Stimulated activated CD4-positive, alpha-beta T cell treated with anti-CD3 and anti-CD28 coated beads, TNF-alpha, amount 100 ng/mL, for 1 hour (primary cell): Measurements from ENCODE around the gene SERGEF.

Source experiments
- DNase-seq, 3 donors: peaks; one replicate each; pipeline ENCODE4 v3.0.0-alpha.2; 2020; ENCODE audit warnings: low read depth in 3 of 3, low spot score in 1 of 3

Gene SERGEF

DNA sequence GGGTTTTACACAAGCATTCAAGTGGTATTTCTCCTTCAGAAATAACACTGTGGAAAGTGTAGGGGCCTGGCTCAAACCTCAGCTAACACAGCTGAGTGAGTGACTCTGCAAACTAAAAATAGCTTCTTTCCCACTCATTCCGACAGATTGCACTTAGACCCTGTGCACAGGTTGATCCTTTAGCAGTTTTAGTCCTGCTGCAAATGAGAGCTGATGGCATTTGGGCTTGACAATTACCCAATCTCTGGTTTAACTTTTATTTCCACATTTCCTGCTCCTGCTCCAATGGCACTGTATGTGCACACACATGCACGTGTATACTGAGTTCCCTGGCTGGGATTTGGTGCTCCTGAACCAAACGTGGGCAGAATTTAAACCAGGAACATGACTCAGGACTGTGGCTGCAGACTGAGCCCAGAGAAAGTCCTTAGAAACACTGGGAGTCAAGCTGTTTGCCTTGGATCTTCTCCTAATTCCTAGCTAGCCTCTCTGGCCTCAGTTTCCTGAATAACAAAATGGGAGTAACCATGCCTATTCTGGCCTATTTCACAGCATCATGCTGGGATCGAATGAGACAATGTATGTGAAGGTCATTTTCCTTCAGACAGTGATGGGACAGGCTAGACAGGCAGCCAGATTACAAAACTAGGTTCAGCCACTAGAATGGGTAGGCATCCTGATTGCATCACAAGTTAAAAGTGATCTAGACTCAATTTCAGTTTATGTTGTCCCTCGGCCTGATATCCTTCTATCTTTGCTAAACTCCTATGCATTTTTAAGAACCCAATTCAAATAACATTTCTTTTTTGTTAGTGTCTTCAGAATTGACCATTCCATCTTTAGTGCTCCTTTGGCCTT is 58.2 kb downstream of the SERGEF start:
- DNase-seq: no peak

DNA sequence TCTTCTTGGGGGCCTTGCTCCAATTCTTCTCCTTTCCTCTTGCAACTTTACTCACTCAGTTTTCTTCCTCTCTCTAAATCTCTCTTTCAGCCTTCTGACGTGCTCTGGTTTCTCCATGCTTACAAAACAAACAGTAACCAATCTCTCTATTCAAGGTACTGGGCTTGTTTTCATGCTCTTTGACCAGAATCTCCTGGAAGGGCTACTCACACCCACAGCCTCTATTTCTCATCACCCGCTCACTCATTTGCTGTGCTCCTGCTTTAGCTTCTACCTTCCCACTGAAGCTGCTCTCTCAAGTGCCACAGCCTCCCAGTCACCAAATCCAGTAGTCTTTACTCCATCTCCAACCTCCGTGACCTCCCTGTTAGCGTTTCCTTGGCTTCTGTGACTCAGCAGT is 60.4 kb downstream of the SERGEF start:
- no peak for DNase-seq

DNA sequence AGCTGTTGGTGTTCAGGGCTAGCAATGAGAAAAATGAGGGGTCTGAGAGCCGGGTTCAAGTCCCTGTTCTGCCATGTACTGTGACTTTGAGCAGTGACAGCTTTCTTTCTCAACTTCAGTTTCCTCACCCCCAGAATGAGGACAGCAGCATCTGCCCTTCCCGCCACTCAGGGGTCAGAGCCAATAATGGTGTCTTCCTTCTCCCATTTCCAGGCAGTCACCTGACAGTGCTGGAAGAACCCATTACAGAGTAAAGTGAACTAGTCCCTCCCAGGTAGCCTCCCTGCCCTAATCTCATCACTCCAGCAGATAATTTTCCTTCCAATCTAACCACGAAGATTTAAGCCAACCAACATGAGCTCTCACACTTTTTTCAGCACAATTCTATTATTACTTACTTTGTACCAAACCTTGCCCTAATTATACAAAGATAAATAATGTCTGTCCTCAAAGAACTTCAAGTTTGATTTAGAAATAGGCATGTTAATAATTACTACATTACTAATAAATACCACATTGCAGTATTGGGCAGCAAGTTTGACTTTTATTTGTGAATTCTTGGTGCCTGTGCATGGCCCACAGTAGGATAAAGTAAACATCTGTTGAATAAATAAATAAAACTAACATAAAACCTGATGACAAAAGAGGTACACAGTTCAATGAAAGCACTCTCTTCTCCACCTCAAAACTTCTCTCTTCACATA is 61.0 kb downstream of the SERGEF start:
- no peak for DNase-seq

DNA sequence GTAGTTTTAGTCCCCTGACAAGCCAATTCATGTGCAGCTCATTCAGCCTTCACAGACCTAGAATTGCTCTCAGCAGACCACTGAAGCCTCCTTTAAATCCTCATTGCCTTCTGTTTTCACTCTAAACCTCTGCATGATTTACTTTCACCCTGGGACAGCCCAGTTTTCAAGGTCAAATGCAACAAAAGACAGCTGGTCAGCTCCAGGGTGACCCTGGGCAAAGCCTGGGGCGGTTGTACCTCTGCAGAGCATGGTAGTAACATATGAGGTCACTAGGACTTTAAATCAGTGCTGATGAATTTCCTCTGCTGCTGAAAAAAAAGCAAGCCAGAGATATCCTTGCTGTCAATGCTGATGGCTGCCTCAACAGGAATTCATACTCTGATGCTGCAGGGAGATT is 62.2 kb downstream of the SERGEF start:
- no peak for DNase-seq

DNA sequence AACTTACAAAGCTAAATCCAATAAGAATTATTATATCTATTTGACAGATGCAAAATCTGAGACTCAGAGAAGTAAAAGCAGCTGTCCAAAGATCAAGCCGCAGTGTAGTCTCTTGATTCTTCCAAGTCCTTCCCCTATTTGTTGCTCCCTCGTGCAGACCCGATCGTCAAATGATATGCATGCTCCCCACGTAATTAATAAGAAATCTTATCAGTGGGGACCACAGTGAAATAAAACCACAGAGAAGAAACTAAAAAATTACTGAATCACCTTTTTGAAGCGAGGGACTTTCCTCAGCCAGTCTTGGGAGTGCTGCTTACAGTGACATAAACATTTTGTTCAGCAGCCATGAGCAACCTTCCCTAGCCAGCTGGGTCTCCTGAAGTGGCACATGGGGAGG is 64.6 kb downstream of the SERGEF start:
- DNase-seq: no peak

DNA sequence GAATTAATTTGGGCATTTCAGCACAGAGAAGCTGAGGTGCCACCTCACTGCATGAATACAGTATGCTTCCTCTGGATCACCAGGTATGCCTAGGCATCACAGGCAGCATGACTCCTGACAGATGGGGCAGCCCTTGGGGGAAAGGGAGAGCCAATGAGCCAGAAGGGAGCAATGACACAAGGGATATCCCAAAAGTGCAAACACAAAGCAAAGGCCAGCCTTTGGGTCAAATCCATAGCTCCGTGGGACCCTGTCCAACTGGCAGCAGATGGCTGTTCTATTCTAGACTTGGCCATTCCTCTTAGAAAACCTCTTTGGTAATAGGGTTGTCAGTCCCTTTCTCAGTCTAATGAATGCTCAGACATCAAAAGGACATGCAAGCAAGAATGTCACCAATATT is 73.3 kb downstream of the SERGEF start:
- no peak for DNase-seq

DNA sequence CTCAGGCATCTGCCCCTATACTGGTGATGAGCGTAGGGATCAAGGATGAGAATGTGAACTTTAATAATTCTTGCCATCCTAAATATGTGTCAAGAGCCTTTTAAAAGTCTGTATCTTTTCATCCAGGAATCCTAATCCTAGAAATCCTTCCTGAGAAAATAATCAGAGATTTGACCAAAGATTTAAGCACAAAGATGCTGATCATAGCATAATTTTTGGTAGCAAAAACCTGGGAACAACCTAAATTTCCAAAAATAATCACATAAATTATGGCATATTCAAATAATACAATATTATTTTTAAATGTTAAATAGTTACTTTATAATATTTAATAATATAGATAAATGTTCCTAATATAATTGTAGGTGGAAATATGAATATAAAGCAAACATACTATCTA is 76.1 kb downstream of the SERGEF start:
- no peak for DNase-seq

DNA sequence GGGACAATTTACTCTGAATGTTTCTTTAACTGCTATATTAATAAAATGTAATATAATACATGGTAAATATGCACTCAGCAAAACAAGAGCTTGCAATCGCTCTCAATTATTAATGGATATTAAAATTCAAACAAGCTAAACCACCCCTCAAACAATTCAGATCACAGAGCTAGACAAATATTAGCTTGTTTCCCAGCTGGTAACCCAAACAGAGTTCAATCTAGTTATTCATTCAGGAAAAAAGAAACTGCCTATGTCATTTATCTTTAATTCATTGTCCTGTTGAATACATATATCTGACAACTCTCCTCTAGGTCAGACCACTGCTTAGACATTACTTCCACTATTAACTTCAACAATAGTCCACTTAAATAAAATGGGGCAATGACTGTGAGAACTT is 78.7 kb downstream of the SERGEF start:
- no peak for DNase-seq

DNA sequence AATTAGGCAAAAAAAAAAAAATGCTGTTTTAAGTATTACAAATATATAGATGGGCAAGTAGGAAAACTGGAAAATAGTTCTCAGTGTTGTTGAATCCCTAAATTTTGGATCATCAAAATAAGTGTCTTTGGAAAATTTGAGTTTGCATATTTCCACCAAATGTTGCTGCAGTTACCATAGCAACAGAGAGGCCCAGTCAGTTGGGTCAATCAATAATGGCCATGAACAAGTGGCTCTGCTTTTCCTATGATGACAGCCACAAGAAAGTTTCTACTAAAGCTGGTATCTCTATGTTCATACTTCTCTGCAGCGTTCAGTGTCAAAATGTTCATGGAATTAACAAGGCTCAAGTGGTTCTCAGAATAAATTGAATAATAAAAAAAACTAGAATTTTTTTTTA is 79.1 kb downstream of the SERGEF start:
- DNase-seq: no peak

DNA sequence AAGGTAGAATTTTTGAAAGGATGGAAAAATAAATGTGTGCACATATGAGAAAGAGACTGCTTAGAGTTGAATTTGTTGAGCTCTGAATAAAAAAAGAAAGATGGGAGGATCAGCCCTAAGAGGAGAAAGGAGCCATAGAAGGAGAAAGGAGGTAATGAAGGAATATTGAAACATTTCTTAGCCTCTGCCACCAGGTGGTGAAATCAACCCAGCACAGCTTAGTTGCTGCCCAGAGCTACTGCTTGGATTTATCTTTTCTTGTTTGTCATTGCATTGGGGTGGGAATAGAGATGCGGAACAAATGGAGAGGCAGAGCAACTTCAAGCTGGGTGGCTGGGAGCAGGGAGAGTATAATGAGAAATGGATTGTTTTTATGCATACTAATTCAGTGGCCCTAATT is 80.4 kb downstream of the SERGEF start:
- no peak for DNase-seq

DNA sequence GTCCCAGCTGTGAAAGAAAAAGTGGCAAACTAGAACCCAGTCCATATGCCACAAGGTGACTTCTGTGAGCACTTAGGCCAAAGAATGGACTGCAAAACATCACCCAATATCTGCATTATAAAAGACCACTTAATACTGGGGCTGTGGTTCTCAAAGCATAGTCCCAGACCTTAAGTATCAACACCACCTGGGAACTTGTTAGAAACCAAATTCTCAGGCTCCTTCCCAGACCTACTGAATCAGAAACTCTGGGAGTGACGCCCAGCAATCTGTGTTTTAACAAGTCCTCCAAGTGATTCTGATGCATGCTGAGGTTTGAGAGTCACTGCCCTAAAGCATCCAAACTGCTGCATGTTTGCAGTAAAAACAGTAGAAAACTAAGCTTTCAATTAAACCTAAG is 81.3 kb downstream of the SERGEF start:
- no peak for DNase-seq

DNA sequence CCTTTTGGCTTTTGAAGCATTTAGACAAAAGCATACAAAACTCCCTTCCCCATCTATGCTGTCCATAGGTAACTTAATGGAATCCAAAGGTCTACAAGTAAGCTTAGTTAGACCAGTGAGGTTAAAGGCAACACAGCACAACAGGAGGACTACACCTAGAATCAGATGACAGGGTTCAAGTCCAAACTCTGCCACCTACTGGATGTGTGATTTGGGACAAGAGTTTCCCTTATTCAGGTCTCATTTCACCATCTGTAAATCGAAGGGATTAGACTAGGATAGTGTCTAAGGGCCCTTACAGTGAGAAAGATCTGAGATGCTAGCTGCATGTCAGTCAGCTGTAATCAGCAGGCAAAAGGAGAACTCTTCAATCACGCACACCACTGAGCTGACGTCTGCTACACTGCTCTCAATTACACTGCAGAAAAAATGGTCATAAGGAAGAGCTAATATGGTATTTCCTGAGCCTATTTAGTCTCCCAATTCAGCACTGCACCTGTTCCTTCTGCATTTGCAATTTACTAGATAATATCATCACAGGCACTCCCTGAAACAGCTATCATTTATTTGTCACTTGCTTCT is 82.2 kb downstream of the SERGEF start:
- no peak for DNase-seq

DNA sequence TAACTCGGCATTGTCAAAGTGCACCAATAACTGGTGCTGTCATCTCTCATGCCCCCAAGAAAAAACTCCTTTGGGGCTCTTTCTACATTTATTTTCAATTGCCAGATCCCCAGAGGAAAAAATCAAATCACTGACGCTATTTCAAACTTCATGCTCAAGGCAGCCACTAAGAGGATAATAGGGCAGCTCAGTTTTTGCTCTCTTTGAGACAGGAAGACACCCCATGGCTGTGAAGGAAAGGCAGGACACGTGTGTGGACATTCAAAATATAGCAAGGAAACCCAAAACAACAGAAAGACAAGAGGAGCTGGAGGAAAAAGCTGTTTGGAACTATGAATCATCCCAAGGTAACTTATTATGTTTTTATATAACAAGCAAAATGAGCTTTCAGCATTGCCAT is 83.7 kb downstream of the SERGEF start:
- DNase-seq: no peak

DNA sequence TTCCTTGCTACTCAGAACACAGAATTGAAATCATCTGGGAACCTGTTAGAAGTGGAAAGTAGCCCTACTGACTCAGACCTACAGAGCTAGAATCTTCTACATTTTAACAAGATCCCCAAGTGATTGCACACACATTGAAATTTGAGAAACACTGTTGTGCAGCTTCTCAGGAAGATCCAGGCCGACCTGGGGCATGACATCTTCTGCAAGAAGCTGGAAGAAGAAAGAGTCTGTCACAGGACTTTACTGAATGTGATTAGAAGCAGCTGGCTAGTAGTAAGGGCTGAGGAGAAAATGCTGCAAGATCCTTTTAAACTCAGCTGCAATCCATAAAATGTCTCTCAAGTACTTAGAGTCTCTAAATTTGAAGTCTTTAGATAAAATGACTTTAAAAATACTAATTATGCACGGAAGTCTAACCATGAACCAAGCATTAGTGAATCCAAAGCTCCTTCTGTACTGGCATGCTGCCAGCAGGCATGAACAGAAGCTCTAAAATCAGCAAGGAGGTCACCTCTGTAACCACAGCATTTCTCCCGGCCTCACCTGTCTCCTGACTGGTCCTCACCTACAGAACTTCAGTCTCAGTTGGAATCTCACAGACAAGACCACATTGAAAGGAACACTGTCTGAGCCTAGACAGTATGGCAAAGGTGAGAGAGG is 85.0 kb downstream of the SERGEF start:
- no peak for DNase-seq

DNA sequence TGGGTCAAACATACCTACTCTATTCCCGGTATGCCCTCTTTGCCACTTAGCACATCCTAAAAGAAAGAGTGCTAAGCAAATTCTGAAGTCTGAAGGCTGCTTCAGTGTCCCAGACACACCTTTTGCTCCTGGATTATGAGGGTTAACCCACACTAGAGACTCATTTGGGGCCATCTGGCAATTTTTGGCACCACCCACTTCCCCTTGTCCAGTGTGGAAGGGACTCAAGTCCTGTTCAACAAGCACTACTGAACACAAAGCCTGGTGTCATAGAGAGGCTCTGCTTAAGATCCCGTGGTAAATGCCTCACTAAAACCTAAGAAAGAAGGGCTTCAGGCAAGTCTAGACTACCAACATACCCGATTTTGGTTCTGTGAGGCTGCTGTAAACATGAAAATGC is 85.8 kb downstream of the SERGEF start:
- DNase-seq: no peak

DNA sequence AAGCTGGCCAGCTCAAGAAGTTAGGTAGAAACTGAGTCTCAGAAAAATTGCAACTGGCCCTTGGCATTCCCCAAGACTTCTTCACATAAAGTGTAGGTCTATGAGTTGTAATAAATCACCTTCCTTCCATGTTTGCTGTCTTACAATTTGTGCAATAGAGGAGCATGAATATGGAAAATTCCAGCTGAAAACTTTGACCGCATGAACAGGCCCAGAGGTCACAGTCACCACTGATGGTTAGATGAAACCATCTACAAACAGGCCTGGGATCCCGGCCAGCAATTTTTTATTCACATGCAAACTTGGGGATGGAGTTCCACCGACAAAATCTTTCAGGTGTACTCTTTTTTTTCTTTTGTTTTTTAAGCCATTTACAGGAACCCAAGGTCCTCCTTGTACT is 88.1 kb downstream of the SERGEF start:
- DNase-seq: no peak

DNA sequence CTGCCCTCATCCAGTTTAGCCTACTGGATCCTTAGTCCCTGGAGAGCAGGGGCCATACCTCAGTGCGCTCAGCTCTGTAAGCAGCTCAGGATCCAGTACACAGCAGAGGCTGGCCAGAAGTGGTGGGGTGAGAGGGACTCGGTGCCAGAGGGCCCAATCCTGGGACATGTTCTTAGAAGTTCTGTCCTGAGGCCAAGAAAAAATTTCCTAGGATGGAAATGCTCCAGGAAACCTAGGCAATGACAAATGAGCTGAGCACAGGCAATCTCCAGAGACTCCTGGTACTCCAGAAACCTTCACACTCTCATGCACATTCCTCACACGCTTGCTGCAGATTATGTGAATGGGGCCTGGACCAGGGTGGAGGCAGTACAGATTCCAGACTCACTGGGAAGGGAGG is 89.6 kb downstream of the SERGEF start:
- no peak for DNase-seq

DNA sequence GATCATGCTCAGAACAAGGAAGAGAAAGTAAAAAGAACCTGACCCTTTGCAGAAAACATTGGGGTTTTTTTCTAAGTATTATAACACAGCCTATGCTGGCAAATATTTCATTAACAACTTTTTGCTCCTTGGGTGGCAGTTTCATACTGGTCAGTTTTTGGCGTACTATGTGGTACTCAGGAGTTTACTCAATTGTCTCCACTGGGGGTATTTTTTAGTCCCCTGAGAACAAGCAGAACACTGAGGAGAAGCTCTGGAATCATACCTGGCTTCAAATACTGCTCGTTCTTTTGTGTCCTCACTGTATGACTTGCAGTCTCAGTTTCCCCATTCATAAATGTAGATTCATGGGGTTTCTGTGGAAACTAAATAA is 90.4 kb downstream of the SERGEF start:
- no peak for DNase-seq

DNA sequence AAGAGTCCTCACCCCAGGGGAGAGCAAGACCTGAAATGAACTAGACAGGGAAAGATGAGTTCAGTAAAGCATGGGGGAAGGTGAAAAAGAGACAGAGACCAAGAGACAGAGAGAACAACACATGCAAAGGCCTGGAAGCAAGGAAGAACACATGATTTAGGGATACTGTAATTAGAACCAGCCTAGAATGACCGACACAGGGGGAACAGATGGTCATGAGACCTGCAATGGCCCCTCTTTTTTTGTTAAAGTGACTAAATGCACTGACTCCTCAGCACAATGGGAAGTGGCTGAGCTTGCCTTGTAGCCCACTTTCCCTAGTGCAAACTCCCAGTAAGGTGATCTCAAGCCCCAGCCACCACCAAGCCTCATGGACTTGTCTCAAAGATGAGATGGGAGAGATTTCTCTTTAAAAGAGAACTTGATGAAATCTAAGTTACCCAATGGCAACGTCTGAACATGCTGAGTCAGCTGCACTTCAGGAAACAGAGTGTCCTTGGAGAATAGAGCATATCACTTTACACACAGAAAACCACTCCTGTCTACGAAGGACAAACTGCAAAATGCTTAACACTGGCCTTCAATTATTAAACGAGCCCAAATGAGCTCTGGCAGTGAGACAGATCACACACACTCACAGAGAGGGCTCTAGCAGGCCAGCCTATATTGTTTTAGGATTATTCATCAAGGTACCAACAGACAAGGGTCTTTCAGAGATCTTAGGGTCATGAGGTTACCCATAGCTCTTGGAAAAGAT is 91.0 kb downstream of the SERGEF start:
- no peak for DNase-seq

DNA sequence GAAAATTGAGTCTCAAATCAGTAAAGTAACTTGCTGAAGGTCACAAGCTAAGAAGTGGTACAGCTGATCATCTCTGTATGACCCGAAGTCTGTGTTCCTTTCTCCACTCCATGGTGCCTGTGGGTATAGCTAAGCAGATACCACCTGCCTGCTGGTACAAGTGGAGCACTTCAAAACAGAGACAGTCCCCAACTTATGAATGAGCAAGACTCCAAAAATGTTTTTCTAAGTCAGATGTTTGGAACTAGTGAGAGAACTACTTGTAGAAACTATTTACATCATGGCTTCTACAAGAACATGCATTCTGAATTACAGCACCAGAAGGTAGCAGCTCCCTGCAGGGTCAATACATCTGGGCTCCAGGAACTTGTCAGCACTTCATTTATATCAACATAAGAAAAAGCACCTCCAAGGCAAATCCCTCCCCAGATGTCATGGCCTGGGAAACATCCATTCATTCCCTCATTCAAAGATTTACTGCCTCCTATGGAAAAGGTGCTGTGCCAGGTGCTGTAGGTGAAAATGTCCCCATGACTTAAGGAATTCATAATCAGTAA is 94.7 kb downstream of the SERGEF start:
- DNase-seq: no peak

DNA sequence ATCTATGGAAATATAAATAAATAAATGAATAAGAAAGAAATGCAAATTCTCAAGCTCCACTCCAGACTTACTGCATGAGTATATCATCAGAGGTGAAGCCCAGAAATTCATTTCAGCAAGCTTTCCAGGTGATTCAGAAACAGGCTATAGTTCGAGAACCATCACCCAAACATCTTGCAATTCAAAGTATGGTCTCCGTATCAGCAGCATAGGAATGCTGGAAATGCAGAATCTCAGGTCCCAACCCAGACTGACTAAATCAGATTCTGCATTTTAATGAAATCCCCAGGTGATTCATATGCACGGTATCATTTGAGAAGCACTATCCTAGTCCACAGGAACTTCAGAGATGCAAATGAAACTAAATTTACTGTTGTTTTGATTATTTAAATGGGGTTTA is 95.3 kb downstream of the SERGEF start:
- DNase-seq: no peak
